Cardiac fibroblast (primary cell): ENCODE data around the gene DAB2IP.
"Not testable (repeated sequence)": the region's sequence is repeated elsewhere in the genome, so short reads cannot be mapped to it uniquely, and the experiment has no call there.

Experiments used
- DNase-seq, 2 donors: peaks; one replicate each; pipeline versions ENCODE4 v3.0.0 to v3.0.0-alpha.2; 2010; ENCODE audit warnings: low read depth in 2 of 2
- H3K4me3 ChIP-seq, 2 donors: replicated peaks in 1 of 2; 1 replicate in 1 of 2; 2 replicates in 1 of 2; pipeline ENCODE4 v1.5.1; 2011; ENCODE audit warnings: low read depth in 2 of 2, low read length in 2 of 2, mild to moderate bottlenecking in 2 of 2, moderate library complexity in 1 of 2
- CTCF ChIP-seq: IDR thresholded peaks from one replicate; pipeline ENCODE4 v1.5.1; 2011; ENCODE audit warnings: low read depth, mild to moderate bottlenecking, low read length, inconsistent platforms

DAB2IP gene

GRCh38 chr9:121619545-121620324 lies 31.7 kb upstream of the DAB2IP start:
- no peak for TF ChIP-seq CTCF
- no peak for DNase-seq
- H3K4me3 ChIP-seq = no peak overlapping the region

GRCh38 chr9:121620325-121620673 lies 31.1 kb upstream of the DAB2IP start:
- DNase-seq = no peak
- no peak for TF ChIP-seq CTCF
- H3K4me3 ChIP-seq = no peak overlapping the region

DNA sequence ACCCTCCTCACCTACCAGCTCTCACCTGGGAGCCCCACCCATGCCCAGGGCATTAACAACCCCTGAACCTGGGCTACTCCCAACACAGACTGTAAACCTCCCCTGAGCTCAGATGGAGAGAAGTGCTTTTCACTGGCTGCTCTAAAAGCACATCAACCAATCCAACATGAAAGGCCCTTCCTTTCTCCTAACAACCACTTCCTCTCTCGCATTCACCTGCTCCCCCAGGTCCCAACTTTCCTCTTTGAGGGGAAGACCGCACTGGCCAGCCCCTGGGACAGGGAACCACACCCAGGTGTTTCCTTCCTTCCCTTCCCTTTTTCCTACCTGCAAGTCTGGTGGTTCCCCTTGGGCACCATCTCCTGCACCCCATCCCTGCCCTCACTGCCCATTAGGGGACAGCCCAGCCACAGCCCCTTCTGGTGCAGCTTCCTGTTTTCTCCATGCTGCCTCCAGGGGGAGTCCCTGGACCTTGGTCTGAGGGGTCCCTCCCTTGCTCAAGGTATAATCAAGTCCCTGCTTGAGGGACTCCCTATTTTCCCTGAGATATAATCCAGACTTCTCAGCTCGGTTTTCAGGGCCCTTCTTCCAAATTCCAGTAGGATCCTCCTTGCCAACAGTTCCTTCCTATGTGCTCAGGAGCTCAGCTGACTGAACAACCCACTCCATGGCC lies 30.5 kb upstream of the DAB2IP start:
- TF ChIP-seq CTCF = peak; percentile 49
- DNase-seq = peak in 1 of 2 donors; percentile 48
- H3K4me3 ChIP-seq = no peak overlapping the region

GRCh38 chr9:121622387-121623203 lies 28.8 kb upstream of the DAB2IP start:
- TF ChIP-seq CTCF = no peak
- H3K4me3 ChIP-seq = no peak overlapping the region
- no peak for DNase-seq

GRCh38 chr9:121623430-121623829 lies 28.0 kb upstream of the DAB2IP start:
- not testable (repeated sequence) for H3K4me3 ChIP-seq

DNA sequence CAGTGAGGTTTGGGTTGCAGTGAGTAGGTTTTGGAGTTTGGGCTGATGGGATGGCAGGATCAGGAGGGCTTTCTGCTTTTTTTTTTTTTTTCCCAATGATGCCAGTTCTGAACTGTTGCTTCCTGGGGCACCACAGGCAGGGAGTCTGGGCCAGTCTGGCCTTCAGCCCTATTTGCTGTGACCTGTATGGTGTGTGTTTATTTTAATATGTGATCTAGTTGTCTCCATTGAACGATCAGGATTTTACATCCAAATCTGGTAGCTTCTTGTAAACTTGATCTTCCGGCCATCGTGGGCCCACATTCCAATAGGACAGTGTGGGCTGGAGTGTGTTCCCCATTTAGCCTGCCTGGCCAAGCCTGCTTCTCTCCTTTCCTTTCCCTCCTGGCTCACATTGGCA lies 25.8 kb upstream of the DAB2IP start:
- TF ChIP-seq CTCF = no peak
- H3K4me3 ChIP-seq = no peak overlapping the region
- no peak for DNase-seq

More at GRCh38 chr9:121623430-121623829, 28.0 kb upstream of the DAB2IP start:
- not testable (repeated sequence) for DNase-seq

- no peak for DNase-seq
- no peak overlapping the region for H3K4me3 ChIP-seq
- no peak for TF ChIP-seq CTCF
These were observed 25.4 kb upstream of the DAB2IP start for GRCh38 chr9:121626012-121626411.
